HCT116 (cell line): ENCODE data around the gene DDX56.

Source experiments
- CTCF ChIP-seq, 3 experiments: fragments of 200-600 bp in 1 of 3; sonication (generic) in 1 of 3; IDR thresholded peaks in 2 of 3; conservative IDR thresholded peaks in 1 of 3; 2 replicates each; pipeline ENCODE4 v1.5.1; 2012 to 2017; ENCODE audit warnings: low read depth in 2 of 3, low read length in 2 of 3, antibody characterized with exemption in 1 of 3, borderline replicate concordance in 1 of 3, control low read depth in 1 of 3, mild to moderate bottlenecking in 1 of 3, mixed read lengths in 1 of 3, mixed run types in 1 of 3, moderate library complexity in 1 of 3; ENCODE audit not compliant: insufficient read depth in 1 of 3
- EGR1 ChIP-seq: IDR thresholded peaks from 2 replicates; pipeline ENCODE4 v1.6.1; 2012; ENCODE audit warnings: low read depth
- EZH2 ChIP-seq: fragments of 200-600 bp; sonication (generic); IDR thresholded peaks from 2 replicates; pipeline ENCODE4 v1.6.1; 2017; ENCODE audit warnings: antibody characterized with exemption, mixed run types
- EZH2phosphoT487 ChIP-seq: fragments of 200-600 bp; IDR thresholded peaks from 2 replicates; pipeline ENCODE4 v1.6.1; 2018; ENCODE audit warnings: antibody characterized with exemption, borderline replicate concordance
- MAX ChIP-seq: IDR thresholded peaks from 2 replicates; pipeline ENCODE4 v1.6.1; 2012
- POLR2A ChIP-seq: IDR thresholded peaks from 2 replicates; pipeline ENCODE4 v1.7.0; 2011; ENCODE audit warnings: borderline replicate concordance; ENCODE audit not compliant: insufficient read depth, insufficient read length; ENCODE audit errors: extremely low read depth
- POLR2AphosphoS5 ChIP-seq: IDR thresholded peaks from 2 replicates; pipeline ENCODE4 v1.6.1; 2011; ENCODE audit warnings: mild to moderate bottlenecking, low read depth, low read length, moderate library complexity
- RAD21 ChIP-seq: IDR thresholded peaks from 2 replicates; pipeline ENCODE4 v1.6.1; 2012; ENCODE audit warnings: low read depth, mild to moderate bottlenecking
- REST ChIP-seq: IDR thresholded peaks from 2 replicates; pipeline ENCODE4 v1.6.1; 2012; ENCODE audit warnings: low read depth
- SP1 ChIP-seq: IDR thresholded peaks from 2 replicates; pipeline ENCODE4 v1.6.1; 2012; ENCODE audit warnings: low read depth
- SRF ChIP-seq: IDR thresholded peaks from 2 replicates; pipeline ENCODE4 v1.6.1; 2012; ENCODE audit warnings: low read depth
- TCF7L2 ChIP-seq: IDR thresholded peaks from 2 replicates; pipeline ENCODE4 v1.7.0; 2011; ENCODE audit warnings: borderline replicate concordance, inconsistent platforms; ENCODE audit not compliant: insufficient read depth, insufficient read length; ENCODE audit errors: extremely low read depth
- YY1 ChIP-seq: IDR thresholded peaks from 2 replicates; pipeline ENCODE4 v1.6.1; 2011; ENCODE audit warnings: low read length, low read depth, moderate library complexity, mild to moderate bottlenecking; ENCODE audit not compliant: insufficient replicate concordance; ENCODE audit errors: extremely low read depth
- ZFX ChIP-seq: fragments of 450-650 bp; IDR thresholded peaks from 2 replicates; pipeline ENCODE4 v1.6.1; 2017

GRCh38 chr7:44608916-44609648 is 35.4 kb upstream of the DDX56 start:
- TF ChIP-seq CTCF (IDR thresholded peaks at IDR 0.05 in 2 of 3, conservative IDR thresholded peaks at IDR 0.05 in 1 of 3; ENCODE audit: borderline replicate concordance in 1 of 3, insufficient read depth in 1 of 3, low read depth in 2 of 3, low read length in 2 of 3): no peak
- TF ChIP-seq REST: no peak
- no peak for TF ChIP-seq YY1
- no peak for TF ChIP-seq EZH2phosphoT487
- TF ChIP-seq POLR2AphosphoS5: no peak
- no peak for TF ChIP-seq POLR2A
- TF ChIP-seq TCF7L2: no peak
- no peak for TF ChIP-seq MAX
- no peak for TF ChIP-seq EZH2
- TF ChIP-seq SRF: no peak
- no peak for TF ChIP-seq ZFX
- no peak for TF ChIP-seq RAD21
- no peak for TF ChIP-seq EGR1
- TF ChIP-seq SP1: no peak
